ENCODE data around the gene DYSF.

DYSF gene

DNA sequence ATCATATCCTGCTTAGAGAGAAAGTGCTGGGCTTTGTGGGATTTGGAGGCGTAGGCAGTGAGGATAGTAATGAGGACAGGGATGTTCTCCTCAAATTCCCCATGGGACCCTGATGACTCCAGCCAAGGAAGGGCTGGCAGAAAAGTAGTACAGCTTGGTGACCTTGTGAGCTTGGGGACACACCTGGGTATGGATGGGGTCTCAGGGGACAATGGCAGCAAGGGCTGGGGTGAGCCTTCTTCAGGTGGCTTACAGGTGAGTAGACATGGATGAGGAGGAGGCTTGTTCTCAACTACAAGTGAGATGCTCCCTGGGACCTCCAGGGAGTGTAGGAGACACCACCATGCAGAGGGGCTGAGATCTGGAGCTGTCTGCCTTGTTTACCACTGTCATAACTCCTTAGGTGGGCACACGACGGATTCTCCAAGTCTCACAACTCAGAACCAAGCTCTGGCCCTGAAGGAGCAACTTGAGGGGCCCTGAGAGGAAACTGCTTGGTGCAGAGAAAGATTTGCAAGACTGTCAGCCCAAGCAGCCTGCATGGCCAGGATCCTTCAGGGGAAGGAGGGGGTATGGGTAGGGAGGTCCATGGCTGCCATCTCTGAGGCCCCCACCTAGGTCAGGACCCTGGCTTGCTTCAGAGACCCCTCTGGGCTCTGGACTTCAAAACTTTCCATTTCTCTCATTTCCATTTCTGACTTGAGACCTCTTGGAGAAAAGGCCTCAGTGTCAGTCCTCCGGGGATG lies 262.8 kb downstream of the DYSF start:
- DNase-seq (ENCODE audit: low read depth), result no peak
- no peak overlapping the region for H3K4me3 ChIP-seq (ENCODE audit: low read depth, low read length)
- TF ChIP-seq, protein P1, sequence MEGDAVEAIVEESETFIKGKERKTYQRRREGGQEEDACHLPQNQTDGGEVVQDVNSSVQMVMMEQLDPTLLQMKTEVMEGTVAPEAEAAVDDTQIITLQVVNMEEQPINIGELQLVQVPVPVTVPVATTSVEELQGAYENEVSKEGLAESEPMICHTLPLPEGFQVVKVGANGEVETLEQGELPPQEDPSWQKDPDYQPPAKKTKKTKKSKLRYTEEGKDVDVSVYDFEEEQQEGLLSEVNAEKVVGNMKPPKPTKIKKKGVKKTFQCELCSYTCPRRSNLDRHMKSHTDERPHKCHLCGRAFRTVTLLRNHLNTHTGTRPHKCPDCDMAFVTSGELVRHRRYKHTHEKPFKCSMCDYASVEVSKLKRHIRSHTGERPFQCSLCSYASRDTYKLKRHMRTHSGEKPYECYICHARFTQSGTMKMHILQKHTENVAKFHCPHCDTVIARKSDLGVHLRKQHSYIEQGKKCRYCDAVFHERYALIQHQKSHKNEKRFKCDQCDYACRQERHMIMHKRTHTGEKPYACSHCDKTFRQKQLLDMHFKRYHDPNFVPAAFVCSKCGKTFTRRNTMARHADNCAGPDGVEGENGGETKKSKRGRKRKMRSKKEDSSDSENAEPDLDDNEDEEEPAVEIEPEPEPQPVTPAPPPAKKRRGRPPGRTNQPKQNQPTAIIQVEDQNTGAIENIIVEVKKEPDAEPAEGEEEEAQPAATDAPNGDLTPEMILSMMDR (IDR thresholded peaks at IDR 0.05; ENCODE audit: low read depth, low read length, missing control alignments), result no peak

DNA sequence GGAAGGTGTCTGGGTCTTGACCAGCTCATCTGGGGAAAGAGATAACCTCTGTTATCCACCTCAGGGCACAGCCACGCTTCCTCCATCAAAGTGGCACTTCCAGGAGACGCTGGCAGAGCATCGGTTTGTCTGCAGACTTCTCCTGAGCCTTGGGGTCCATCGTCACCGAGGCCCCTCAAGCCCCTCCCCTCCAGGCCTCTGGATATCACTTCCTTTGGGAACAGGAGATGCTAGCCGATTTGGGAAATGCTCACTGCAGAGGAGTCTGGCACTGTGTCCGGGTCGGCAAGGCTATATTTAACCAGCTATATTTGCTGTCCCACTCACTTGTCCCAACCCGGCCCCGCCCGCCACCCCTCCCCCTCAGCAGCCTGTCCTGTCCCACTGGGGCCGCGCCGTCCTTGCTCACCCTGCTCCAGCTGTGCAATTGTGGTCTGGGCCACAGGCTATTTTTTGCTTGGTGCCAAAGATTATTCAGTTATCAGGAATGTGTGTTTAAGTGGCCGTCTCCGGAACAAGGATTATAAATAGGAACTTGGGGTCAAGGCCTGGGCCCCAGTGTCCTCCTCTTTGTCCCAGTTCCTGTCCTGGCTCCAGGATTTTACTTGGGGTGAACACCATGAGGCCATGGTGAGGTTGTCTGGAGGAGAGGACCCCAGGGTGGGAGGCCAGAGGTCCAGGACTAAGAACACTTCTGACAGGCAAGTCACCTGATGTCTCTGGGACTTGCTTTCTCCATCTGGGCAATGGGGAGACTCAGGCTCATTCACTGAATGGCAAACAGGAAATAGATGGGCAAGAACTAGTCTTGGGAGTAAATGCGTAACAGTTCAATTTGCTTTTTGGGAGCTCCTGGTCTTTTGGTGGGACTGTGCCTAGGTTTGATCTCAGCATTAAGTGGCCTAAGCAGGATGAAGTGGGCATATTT lies 263.6 kb downstream of the DYSF start:
- DNase-seq (ENCODE audit: low read depth), result no peak
- TF ChIP-seq, protein P1 (IDR thresholded peaks at IDR 0.05; ENCODE audit: low read depth, low read length, missing control alignments), result no peak
- H3K4me3 ChIP-seq (ENCODE audit: low read depth, low read length), result no peak overlapping the region

- TF ChIP-seq, protein P1 (IDR thresholded peaks at IDR 0.05; ENCODE audit: low read depth, low read length, missing control alignments), result no peak
- no peak overlapping the region for H3K4me3 ChIP-seq (ENCODE audit: low read depth, low read length)
- DNase-seq (ENCODE audit: low read depth), result no peak
Observed at GRCh38 chr2:71718686-71719085, 265.3 kb downstream of the DYSF start.

- TF ChIP-seq, protein P1 (IDR thresholded peaks at IDR 0.05; ENCODE audit: low read depth, low read length, missing control alignments), result no peak
- no peak overlapping the region for H3K4me3 ChIP-seq (ENCODE audit: low read depth, low read length)
- no peak for DNase-seq (ENCODE audit: low read depth)
Observed at GRCh38 chr2:71719520-71720282, 266.3 kb downstream of the DYSF start.

GRCh38 chr2:71720283-71720560 lies 266.9 kb downstream of the DYSF start:
- no peak for DNase-seq (ENCODE audit: low read depth)
- H3K4me3 ChIP-seq (ENCODE audit: low read depth, low read length), result no peak overlapping the region
- TF ChIP-seq, protein P1 (IDR thresholded peaks at IDR 0.05; ENCODE audit: low read depth, low read length, missing control alignments), result no peak

DNA sequence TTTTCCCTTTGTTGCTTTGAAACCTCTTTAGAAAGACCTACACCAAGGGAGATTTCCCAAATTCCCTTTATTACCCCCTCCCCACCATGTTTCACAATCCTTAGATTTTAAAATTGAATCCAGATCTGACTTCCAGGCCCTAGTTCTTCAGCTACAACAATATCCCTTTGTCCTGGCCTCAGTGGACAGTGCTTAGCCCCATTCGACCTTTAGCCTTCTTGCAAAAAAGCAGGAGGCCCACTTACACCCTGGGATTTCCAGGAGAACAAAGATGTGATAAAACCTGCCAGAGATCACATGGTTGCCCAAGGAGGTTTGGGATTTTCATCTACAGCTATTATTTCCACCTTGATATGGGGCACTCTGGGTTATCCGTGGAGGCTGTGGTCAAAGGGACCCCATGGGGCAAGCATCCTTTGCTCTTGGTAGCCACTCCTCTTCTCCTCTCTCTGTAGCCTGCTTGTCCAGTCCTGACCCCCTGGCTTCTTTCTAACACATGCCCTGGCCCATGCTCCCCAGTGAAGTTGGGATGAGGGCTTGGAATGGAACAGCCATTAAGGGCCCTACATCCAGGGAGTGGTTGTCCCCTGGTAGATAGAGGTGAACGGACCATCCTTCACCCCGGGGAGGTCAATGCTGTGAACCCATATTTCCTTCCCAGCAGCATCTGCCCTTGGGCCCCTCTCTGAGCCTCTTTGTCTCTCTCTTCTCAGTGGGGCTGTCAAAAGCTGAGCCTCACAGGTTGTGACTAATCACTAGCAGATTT lies 267.4 kb downstream of the DYSF start:
- DNase-seq (ENCODE audit: low read depth), result no peak
- no peak overlapping the region for H3K4me3 ChIP-seq (ENCODE audit: low read depth, low read length)
- TF ChIP-seq, protein P1 (IDR thresholded peaks at IDR 0.05; ENCODE audit: low read depth, low read length, missing control alignments), result no peak
